T47D (cell line): ENCODE measurements around the gene TNFAIP8L1.

Source experiments
- DNase-seq, 2 experiments: peaks; one replicate each; pipeline versions ENCODE4 v3.0.0 to v3.0.0-alpha.2; 2011 to 2012; ENCODE audit warnings: low read depth in 1 of 2, low spot score in 1 of 2
- JUND ChIP-seq: IDR thresholded peaks from 2 replicates; pipeline ENCODE4 v1.6.1; 2012; ENCODE audit warnings: low read depth
- in situ Hi-C: cut with HindIII; loops from 2 replicates; pipeline ENCODE4 v1.10.0; 2016; ENCODE audit warnings: low sequenced_read_pairs, low pct_unique_long_range_greater_than_20kb

The TNFAIP8L1 gene

DNA sequence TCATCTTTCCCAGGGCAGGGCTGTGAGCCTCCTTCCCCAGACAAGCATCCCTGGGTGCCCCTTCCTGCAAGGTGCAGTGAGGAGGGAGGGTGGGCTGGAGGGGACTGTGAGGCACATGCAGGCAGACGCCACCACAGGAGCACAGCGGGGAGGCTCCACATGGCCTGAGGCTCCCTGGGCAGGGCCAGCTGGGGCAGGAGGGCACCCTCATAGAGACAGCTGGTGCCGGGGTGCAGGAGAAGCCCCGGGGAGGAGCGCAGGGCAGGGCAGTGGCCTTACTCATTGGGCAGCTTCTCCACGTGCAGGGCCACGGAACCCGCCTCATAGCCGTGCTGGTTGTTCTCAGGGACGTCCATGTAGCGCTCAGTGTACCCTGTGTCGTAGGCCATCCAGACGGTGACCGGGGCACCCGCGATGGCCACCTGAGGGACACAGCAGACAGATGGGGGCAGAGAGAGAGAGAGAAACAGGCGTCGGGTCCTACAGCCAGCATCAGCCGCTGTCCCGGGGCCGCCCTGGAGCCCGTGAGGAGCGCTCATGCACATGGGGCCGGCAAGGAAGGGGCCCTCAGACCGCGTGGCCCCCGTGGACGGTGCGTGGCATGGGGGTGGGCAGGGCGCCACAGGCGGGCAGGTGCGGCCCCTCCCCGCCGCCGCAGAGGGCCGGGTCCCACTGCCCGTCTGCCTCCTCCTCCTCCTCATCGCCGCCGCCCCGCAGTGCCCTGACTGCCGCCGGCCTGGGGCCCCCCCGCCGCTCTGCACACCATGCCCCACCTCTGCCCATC is 43.3 kb downstream of the TNFAIP8L1 start:
- DNase-seq: no peak
- no peak for TF ChIP-seq JUND
- in situ Hi-C loops: no loop called here

DNA sequence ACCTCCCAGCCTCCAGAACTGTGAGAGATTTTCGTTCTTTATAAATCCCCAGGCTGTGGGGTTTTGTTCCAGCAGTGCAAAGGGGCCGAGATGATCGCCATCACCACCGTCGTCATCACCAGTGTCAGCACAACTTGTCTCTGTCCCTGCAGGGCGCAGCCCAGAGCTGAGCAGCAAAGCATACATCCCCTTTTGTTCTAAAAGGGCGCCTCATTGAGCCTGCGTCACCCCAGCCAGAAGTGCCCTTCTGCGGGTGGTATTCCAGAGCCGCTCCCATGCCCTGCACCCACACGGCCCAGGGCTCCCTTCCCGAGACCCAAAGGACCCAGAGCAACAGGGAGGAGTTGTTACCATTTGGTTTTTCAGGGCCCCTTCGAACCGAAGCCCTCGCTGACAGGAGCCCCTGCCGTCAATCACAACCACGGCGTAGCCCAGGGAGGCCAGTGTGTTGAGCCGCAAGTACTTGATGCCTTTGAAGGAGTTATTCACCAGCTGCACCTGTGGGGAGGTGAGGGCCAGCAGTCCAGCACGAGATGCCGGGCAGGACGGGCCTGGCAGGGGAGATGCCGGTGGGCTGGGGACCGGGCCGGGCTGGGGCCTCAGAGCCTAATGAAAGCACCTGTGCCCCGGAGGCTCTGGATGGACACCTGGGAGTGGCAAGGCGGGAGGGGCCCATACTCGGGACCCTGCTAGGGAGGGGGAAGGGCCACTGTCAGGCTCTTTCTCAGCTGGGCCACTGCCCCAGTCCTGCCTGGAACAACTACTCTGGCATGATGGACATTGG is 45.2 kb downstream of the TNFAIP8L1 start:
- in situ Hi-C loops: no loop called here
- no peak for TF ChIP-seq JUND
- DNase-seq: no peak

DNA sequence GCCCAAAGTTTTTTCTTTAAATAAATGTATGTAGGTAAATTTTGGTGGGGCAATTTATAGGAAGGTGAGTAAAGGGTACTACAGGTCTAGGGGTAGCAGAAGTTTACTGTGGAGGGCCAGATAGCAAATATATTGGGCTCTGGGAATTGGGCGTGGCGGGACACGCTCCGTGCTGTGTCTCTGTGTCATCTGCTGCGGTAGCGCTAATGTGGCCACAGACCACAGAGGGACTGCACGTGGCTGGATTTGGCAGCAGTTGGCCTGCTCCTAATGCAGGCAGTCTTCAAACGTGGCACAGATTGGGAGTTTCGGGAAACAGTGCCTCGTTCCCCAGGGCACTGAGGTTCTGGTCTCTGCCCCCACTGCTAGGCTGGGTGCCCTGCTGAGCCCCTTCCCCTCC is 47.4 kb downstream of the TNFAIP8L1 start:
- in situ Hi-C loops: no loop called here
- DNase-seq: no peak
- no peak for TF ChIP-seq JUND

DNA sequence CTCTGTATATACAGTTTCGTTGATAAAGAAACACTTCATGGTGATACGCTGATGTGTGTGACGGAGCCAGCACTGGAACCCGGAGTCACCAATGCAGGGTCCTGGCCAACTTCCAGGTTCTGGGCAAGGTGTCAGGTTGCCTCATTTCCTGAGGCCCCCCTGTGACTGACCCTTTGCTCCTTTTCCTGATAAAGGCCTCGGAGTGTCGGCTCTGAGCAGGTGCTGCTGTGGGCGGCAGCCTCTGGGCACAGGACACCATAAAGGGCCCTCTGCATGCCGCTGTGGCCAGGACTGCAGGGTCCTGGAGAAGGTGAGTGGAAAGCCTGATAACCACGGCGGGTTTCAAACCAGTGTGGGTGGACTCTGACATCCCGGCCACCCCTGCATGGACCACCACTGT is 48.1 kb downstream of the TNFAIP8L1 start:
- DNase-seq: no peak
- no peak for TF ChIP-seq JUND

DNA sequence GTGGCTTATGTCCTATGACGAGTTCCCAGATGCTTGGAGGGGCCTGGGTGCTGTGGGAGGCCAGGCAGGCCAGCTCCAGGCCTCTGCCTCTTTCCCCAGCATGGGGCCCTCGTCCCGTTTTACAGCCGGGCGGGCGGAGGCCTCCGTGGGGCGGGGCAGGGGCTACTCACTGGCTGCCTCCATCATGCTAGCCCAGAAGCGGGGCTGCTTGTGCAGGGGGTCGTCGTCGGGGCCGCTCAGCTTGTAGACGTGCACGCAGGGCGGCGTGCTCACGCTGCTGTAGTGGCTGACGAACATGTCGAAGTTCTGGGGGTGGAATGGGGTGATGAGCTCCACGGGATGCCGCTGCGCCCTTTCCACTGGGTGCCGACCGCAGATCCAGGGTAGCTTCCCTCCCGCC is 49.3 kb downstream of the TNFAIP8L1 start:
- no peak for TF ChIP-seq JUND
- no peak for DNase-seq
- in situ Hi-C loops: no loop called here

More for the DNA sequence above, 48.1 kb downstream of the TNFAIP8L1 start:
- in situ Hi-C loops: no loop called here

DNA sequence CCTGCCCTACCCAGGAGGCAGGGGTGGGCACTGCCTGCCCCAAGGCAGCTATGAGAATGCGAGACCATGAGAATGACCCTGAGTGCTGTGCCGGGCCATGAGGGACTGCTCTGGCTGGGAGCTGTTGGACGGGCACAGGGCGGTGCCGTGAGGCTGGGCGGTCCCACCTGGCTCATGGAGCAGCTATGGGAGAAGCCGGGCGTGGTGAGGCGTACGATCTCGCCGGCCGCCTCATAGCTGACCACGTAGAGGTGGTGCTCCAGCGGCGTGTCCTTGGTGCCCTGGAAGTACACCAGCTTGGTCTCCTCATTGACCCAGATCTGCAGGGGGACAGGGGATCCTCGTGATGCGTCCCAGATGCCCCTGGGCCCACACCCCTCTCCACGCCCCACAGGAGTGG is 50.1 kb downstream of the TNFAIP8L1 start:
- DNase-seq: no peak
- TF ChIP-seq JUND: no peak
- in situ Hi-C loops: no loop called here

DNA sequence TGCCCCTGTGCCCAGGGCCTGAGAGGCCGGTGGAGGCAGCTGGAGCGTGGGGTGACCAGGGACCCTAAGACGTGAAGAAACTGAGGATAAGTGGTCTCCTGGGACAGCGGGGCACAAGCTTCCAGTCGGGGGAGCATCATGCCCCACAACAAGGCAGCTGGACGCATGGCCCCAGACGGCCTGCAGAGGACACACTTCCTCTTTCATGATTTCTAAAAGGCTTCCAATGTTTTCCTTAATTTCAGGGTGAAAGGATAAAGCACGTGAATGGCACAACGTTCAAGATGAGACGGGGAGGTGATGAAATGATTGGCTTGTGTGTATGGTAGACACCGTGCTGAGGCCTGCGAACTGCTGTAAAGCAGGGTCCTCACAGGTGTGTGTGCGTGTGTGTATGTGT is 51.0 kb downstream of the TNFAIP8L1 start:
- in situ Hi-C loops: no loop called here
- DNase-seq: no peak
- TF ChIP-seq JUND: no peak

DNA sequence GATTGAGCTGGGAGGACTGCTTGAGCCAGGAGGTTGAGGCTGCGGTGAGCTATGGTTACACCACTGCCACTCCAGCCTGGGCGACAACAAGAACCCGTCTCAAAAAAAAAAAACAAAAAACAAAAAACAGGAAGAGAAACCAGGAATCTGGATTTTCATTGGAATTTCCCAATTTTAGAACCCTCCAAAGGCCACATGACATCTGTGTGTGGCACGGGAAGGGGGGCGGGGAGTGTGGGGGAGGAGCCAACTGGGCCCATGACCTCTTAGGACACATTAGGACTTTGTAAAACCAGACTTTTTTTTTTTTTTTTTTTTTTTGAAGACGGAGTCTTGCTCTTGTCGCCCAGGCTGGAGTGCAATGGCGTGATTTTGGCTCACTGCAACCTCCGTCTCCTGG is 52.1 kb downstream of the TNFAIP8L1 start:
- TF ChIP-seq JUND: no peak
- in situ Hi-C loops: no loop called here
- no peak for DNase-seq

DNA sequence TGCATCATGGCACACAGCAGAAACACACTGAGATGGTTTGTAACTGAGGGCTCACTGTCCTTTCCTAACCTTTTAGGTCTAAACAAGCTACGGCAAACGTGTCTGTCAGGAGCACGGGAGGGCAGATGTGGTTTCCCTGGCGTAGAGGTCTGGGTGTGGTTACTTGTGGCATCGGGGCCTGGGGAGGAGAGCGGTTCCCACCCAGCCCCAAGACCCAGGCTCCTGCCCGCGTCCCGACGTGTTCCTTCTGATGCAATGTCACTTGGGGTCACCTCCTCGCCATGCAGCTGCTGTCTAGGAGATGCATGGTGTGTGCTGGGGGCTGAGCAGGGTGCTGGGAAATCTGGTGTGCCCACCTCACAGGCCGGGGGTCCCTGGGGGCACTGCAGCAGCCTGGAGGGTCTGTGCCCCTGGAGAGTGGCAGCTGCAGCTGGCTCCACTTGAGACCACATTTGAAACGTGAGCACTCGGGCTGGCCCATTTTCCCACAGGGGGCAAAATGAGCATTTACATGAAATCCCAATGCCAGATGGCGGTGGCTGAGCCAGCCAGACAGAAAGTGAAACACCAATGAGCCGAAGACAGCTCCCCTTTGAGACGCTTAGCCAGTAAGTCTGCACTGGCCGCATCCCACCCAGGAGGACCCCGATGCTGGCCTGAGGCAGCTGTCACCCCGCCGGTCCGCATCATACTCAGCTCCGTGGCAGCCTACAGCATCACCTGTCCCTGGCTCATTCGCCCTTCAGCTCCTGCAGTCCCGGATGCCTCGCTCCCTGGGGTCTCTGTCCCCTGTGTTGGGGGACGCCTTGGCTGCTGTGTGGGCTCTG is 53.1 kb downstream of the TNFAIP8L1 start:
- no peak for TF ChIP-seq JUND
- in situ Hi-C loops: no loop called here
- DNase-seq: no peak

DNA sequence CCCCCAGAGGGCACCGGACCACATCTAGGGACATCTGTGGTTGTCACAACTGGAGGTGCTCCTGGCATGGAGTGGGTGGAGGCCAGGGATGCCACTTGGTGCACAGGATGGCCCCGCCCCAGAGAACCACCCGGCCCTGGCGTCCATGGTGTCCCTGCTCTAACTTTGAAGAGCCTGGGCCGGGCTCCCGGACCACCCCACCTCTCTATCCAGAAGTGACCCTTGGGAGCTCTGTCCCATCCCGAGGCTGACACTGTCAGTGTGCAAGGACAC is 53.7 kb downstream of the TNFAIP8L1 start:
- in situ Hi-C loops: no loop called here
- DNase-seq: no peak
- no peak for TF ChIP-seq JUND

DNA sequence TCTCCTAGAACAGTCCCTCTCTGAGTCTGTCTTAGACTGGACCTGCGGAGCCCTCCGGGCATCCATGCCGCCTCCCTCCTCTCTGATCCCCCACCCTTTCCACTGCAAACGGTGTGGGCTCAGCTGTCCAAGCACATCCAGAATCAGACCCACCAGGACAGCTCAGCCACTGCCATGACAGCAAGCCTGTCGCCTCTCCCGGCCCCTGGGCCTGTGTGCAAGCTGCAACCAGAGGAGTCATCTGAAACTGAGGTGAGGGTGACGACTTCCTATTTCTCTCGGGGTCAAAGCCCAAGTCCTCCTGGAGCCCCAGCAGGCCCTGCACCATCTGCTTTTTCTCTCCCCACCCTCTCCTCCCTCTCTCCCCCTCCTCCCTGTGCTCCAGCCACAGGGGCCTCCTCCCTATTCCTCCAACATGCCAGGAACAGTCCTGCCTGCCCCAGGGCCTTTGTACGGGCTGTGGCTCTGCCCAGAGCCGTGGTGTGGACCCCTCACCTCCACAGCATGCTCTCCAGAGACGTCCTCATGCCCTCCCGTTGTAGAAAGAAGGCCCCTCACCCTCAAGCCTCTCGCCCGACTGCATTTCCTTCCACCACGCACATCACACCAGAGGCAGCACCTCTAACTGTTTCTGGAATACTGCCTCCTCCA is 54.3 kb downstream of the TNFAIP8L1 start:
- no peak for DNase-seq
- no peak for TF ChIP-seq JUND
- in situ Hi-C loops: no loop called here

DNA sequence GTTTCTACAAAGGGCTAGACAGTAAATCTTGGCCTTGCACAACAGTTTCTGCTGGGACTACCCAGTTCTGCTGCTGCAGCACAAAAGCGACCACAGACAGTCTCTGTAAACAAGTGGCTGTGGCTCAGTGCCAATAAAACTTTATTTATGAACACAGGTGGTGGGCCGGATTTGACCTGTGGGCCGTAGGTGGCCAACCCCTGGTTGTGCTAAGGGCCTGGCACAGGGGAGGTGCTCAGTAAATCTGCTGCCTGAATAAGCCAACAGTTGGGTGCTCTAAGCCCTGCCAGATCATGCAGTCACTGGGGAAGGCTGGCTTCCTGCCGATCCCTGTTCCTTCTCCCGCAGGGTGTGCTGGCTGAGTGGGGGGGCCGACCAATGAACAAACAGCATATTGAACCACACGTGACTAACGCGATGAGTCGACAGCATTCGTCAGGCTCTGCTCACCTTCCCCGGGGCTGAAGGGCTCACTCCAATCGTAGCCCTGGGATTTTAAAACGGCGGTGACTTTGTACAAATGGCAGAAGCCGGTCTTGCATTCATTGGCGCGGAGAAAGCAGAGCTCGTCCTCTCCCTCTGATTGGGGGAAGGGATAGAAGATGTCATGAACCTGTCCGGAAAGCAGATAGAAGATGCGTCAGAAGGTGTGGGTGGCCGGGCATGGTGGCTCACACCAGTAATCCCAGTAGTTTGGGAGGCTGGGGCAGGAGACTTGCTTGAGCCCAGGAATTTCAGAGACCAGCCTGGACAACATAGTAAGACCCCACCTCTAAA is 55.1 kb downstream of the TNFAIP8L1 start:
- in situ Hi-C loops: no loop called here
- DNase-seq: peak; percentile 30 to 65
- no peak for TF ChIP-seq JUND
